Hematopoietic multipotent progenitor cell treated with erythropoietin and hydrocortisone succinate and interleukin-3 and kit ligand, for 17 days (in vitro differentiated cells): Measurements from ENCODE around the gene SARNP.
"Not testable (repeated sequence)": the region's sequence is repeated elsewhere in the genome, so short reads cannot be mapped to it uniquely, and the experiment has no call there.

Source experiments
- DNase-seq: peaks from one replicate; pipeline ENCODE4 v3.0.0-alpha.2; 2015; ENCODE audit warnings: low spot score

Gene SARNP

DNA sequence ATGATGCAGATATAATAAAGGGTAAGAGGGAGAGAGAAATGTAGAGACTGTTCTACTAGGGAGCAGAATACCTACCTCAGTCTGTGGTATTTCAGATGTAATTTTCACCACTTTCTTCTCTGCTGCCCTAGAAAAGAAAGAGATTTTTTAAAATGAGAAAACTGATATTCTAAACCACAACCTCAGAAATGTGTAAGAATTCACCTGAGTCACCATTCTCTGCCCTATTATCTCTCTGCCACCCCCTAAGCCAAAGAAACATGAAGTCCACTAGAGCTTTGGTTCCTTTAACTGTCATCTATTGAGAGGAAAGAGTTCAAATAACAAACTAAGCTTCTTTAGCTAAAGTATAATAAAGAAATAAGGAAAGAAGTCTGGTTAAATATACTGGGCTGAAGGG, 21.6 kb downstream of the SARNP start:
- DNase-seq, result no peak

DNA sequence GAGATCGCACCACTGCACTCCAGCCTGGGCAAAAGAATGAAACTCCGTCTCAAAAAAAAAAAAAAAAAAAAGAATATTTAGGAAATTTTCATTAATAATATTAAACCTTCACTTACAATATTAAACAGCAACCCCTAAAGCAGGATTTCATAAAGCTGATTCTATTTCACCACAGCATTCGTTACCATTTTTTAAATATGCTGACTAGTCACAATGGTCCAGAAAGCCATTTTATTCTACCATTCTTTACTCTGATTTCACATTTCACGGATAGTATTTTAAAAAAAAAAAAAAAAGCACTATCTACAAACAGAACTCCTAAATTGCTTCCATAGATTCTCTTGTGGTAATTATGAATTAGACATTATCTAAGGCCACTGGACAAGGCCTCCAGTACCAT, 27.6 kb downstream of the SARNP start:
- no peak for DNase-seq

DNA sequence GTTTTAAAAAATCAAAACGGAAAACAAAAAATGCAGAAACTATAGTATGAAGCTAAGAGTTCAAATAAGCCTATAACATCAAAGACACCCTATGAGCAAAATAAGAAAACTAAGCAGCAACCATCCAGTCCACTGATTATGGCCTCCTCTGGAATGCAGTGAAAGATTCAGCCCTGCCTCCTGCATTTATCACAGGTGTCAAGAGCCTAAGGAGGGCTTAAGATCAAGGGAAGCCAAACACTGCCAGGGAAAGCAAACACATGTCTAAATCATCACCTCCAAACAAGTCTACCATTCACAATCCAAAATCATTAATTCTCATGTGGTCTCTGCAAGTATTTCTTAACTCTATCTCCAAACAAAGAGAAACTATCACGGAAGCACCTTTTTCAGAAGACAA, 28.4 kb downstream of the SARNP start:
- no peak for DNase-seq

DNA sequence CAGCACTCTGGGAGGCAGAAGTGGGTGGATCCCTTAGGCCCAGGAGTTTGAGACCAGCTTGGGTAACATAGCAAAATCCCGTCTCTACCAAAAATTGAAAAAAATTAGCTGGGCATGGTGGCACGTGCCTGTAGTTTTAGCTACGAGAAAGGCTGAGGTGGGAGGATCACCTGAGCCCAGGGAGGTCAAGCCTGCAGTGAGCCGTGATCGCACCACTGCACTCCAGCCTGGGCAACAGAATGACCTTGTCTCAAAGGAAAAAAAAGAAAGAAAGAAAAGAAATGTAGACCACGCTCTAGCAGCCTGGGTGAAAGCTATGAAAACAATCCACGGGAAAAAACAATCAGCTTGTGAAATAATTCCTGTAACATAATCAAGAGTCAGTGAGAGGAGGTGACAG, 29.0 kb downstream of the SARNP start:
- DNase-seq, result no peak

DNA sequence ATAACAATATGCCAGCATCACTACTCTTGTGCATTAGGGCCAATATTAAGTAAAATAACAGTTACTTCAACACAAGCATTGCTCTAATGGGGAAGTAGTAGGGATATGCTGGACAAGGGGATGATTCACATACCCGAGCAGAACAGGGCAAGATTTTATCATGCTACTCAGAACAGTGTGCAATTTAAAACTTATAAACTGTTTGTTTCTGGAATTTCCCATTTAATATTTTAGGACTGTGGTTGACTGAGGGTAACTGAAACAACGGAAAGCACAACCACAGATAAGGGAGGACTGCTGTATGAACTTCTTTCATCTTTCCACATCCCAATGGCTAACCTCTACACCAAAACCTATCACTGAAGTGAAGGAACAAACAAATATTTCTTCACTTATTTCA, 36.8 kb downstream of the SARNP start:
- DNase-seq, result no peak

DNA sequence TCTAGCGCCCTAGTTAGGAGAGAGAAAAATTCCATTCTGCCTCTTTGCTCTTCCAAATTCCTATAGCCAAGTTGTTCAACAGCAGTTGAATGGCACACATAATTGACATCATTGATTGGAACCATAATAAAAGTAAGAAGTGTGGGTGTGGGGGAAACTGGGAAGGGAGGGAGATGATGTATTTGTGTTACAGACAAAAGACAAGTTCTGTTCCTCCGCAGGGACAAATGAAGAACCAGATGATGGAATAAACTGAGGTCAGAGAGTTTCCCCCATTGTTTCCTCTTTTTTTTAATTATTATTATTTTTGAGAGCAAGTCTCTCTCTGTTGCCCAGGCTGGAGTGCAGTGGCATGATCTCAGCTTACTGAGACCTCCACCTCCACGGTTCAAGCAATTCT, 39.7 kb downstream of the SARNP start:
- DNase-seq, result no peak

DNA sequence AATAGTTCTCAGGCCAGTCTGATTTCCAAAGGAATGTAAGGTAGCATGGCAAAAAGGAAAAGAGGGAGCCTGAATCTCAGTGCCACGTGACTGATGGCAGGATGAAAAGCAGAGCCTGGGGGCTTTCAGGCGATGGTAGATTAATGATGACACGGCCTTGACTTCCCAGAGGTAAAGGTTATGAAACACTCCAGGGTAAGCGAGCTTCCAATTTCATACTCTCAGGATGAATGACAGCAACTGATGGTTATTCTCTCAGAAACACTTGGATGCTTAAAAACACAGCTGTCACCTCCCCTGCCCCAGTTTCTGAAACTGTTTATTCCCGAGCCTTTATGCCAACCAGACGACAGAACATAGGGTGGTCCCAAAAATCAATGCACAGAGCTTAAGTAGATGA, 45.8 kb downstream of the SARNP start:
- DNase-seq, result no peak

DNA sequence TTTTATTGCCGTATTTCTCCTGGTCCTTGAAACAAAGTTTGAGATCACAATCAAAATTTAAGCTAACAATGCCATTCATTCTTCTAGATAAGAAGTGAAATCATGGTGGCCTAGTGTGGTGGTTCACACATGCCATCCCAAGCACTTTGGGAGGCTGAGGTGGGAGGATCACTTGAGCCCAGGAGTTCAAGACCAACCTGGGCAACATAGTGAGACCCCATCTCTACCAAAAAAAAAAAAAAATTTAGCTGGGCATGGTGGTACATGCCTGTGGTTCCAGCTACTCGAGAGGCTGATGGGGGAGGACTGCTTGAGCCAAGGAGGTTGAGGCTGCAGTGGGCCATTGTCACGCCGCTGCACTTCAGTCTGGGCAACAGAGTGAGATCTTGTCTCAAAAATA, 50.4 kb downstream of the SARNP start:
- no peak for DNase-seq

DNA sequence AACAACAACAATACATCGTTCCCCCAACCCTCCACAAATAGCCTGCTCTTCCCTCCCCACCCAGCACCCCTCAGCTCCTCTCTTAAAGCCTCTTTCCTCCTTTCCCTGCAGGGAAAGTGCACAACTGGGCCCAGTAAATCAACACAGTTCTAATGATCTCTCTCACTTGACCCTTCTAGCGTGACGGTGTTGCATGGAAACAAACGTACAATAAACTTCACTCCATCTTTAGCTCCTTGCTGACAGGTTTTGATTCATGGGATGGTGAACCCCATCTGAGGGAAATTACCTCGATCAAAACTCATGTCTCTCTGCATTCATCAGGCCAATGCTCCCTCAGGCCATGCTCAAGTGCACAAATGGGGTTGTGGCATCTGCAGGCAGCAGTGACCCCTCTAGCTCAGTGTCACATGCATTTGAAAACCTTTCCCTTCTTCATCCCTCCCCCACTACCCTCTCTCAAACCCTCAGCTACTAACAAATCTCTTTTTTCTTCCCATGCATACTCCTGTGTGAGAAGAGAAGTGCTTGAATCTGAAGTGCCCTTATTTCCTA, 51.7 kb downstream of the SARNP start:
- DNase-seq, result no peak

DNA sequence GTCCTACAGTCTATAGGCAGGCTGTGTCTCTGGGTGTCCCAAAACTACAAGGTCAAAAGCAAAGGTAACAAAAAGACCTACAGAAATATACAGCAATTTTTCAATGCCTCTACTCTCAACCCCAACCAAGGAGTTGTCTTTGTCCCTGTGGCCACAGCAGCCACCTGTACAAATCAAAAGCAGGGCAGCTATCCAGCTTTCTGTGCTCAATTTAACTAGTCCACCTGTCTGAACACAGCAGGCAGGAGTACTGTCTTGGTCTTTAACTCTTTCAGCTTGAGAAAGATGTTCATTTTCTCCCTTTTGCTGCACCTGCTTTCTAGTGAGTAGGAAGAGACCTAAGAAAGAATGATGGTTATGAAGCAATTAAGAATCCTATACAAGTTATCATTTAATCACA, 54.9 kb downstream of the SARNP start:
- no peak for DNase-seq

DNA sequence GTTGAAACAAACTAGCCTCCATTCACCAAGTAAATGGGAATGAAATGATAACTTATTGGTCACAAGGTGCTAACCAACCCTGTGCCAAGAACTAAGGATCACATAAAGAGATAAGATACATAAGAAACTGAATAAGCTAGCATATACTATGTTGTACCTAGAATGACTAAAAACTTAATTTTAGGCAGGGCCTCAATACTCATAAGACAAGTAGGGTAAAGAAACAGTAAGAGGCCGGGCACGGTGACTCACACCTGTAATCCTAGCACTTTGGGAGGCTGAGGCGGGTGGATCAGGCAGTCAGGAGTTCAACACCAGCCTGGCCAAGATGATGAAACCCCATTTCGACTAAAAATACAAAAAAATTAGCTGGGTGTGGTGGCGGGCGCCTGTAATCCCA, 56.9 kb downstream of the SARNP start:
- no peak for DNase-seq

DNA sequence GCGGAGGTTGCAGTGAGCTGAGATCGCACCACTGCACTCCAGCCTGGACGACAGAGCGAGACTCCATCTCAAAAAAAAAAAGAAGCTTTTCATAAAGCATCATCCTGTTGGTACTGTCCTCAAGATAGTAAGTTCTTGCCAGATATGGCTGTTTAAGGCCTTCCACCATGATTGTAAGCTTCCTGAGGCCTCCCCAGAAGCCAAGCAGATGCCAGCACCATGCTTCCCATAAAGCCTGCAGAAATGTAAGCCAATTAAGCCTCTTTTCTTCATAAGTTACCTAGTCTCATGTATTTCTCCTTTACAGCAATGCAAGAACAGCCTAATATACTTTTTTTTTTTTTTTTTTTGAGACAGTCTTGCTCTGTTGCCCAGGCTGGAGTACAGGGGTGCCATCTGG, 58.9 kb downstream of the SARNP start:
- DNase-seq, result not testable (repeated sequence)

DNA sequence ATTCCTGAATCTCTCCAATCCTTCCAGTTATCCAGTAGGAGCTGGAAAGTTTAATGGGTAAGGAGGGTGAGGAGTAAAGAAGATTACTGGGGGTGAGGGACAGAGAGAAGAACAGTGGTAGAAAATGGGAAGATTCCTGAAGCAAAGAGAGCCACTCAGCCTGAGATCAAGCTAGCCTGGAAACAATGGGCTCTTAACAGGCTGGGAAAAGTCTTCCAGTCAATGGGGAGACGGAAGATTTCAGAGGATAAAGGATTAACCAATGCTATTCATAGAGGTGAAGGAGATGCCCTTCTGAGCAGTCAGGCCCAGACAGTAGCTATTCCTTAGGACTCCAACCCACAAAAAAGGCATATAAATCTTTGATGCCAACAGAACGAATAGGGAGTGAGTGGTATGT, 59.8 kb downstream of the SARNP start:
- no peak for DNase-seq

DNA sequence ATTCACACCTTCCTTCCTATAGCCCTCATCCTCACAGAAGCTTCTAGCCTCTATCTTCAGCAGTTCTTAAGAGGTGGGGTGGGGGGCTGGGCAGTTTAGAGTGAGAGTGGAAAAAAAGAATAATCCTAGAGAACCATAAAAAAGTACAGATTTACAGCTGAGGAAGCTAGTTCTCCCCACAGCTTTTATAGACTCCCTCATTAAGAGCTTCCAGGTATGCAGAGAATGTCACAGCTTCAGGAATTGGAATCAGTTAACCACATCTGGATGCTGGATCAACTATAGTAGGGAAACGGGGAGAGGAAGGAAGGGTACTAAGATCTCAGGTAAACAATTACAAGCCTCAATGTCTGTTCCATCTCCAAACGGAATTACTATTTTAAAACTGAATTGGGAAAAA, 62.3 kb downstream of the SARNP start:
- no peak for DNase-seq

DNA sequence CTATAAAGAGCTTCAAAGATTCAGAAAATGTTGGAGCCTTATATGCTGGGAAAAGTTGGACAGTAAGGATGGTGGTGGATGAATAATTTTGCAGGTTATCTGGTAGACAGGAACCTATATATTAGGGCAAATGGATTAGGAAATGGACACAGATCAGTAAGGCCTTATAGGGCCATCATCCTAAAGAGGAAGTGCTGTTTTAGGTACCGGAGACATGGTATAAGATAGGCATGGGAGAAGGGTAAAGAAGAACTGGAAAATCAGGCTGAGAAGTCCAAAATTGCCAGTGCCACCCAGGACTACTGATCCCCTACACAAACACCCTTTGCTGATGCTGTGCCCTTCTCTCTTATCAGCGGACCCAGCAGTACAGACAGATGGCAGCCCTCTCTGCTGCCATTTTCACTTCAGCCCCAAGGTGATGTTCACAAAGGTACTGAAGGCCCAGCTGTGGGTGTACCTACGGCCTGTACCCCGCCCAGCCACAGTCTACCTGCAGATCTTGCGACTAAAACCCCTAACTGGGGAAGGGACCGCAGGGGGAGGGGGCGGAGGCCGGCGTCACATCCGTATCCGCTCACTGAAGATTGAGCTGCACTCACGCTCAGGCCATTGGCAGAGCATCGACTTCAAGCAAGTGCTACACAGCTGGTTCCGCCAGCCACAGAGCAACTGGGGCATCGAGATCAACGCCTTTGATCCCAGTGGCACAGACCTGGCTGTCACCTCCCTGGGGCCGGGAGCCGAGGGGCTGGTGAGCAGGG, 69.1 kb downstream of the SARNP start:
- DNase-seq, result no peak

DNA sequence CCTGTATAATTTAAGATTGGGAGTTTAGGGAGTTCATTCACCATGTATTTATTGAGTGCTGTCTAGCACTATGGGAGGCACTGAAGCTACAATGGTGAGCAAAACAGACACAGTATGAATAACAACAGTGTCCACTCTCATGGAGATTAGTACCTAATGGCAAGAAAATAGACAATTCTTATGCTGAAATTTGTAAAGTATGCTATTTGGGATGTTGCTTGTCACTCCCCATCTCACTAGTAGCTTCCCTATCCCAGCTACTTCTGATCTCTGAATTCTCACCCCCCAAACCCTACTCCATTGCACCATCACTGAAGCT, 70.7 kb downstream of the SARNP start:
- DNase-seq, result no peak

DNA sequence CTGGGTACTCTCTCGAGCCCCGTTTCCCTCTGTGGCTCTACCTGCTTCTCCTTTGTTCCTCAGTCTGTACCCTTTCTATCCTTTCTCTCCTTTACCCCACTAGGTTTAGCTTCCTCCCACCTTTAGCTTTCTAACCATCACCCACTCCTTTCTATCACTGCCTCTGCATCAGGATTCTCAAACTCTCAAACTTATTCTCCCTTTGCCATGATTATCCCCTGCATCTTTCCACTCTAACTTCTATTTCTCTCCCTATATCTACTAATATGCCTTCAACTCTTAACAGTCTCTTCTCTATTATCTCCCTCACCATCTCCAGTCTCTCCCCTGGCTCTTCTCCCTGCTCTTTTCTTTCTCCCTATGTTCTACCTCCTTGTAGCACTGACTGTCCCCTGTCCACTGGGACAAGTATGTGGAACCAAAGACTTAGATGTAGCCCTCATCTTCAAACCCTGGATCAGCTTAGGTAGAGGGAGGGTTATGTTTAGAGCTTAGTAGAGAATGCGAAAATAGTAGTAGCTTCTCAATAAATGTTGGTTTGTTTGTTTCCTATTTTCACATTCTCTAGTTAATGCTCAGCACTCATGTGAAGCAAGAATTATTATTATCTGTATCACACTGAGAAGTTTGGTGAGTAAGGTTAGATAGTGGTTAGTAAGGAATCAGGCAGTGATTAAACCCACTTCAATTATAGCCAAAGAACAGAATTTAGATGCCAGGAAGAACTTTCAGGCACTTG, 71.2 kb downstream of the SARNP start:
- DNase-seq, result no peak

DNA sequence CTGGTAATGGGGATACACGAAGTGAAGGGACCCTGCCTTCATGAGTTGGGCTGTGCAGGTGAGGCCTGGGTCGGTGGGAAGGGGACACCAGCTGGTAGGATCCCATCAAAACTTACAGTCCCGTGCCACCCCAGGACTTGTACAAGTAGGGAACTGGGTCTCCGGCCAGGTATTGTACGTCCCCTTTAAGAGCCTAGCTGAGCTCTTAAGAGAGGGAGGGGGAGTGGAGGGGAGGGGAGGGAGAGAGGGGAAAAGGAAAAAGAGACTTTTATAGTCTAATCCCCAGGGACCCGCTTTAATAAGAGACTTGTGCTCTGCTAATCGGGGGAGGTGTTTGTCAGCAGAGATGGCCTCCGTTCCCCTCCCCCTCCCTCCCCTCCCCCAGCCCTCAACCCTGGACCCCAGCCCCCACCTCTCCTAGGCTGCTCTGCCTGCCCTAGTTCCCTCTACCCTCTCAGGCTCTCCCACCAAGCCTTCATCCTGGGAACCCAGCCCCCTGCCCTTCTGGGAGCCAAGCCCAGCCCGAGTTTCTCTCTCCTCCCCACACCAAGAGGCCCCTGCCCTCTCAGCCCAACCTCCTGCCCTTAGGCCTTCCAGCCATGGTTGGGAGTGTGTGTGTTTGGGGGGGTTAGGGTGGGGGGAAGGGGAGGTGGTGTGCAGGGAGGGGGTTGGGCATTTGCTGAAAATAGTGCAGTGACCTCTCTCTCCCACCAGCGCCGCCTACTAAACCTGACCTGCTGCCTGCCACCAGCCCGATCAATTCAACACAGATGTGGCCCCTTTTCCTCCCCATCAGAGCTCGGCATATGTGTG, 72.0 kb downstream of the SARNP start:
- DNase-seq, result no peak

DNA sequence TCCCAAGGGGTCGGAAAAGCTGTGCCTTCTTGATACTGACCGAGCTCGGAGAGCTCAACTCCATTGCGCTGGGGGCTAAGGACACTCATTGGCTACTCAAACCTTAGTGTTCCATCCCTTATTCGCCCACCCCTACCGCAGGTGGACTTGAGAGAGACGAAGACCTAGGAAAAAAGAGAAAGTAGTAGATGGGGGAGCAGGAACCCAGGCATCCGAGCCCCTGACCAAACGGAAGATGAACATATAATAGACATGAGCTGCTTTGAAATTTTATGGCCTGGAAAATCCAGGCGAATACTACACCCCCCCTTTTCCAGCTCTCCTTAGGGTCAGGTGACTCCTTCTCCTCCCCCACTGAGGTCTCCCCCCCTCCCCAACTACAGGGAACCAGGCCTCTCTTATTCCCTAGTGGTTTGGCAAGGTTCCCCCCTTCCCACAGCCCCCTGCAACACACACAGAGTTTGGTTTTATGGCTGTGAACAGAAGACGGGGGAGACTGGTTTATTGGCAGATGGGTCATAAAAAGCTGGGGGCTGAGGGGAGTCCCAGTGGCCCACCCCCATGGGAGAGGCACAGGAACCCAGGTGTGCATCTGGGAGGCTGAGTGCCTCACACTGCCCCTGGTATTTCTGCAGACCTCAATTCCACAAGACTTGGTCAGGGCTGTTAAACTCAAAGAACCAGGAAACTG, 73.0 kb downstream of the SARNP start:
- no peak for DNase-seq

DNA sequence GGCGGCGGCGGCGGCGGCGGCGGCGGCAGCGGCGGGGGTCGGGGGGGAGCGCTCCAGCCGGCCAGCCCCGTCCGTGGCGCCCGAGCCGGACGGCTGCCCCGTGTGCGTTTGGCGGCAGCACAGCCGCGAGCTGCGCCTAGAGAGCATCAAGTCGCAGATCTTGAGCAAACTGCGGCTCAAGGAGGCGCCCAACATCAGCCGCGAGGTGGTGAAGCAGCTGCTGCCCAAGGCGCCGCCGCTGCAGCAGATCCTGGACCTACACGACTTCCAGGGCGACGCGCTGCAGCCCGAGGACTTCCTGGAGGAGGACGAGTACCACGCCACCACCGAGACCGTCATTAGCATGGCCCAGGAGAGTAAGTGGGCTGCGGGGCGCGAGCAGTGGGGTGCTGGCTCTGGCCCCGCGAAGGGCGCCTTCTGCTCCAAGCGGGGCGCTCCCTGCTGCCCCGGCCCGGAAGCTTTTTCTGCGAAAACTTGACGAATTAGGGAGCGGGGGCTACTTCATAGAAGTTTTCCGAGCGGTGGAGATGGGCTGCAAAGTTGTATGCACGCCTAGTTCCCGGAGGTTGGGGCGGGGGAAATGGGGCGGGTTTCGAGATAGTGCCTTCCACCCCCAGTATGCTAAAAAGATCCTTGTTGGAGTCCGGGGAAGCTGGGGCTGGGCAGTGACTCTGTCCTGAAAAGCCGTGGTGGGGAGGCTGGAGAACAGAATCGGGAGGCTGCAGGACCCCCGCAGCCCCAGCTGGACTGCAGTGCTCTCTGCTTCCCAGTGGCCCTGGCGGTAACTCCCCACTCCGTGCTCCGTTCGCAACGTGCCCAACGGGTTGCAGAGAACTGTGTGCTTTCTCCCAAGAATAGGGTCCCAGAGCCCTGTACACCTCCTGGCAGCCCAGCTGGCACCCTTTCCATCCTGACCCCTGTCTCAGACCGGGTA, 73.9 kb downstream of the SARNP start:
- no peak for DNase-seq
